ENCODE data around the gene SHROOM1.
"Not testable (repeated sequence)": the region's sequence is repeated elsewhere in the genome, so short reads cannot be mapped to it uniquely, and the experiment has no call there.

SHROOM1 gene

DNA sequence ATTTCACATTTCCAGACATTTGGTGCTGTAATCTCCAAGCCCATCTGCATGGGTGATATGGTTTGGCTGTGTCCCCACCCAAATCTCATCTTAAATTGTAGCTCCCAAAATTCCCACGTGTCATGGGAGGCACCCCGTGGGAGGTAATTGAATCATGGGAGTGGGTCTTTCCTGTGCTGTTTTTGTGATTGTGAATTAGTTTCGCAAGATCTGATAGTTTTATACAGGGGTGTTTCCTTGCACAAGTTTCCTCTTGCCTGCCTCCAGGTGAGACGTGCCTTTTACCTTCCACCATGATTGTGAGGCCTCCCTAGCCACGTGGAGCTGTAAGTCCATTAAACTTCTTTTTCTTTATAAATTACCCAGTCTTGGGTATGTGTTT, 27.8 kb downstream of the SHROOM1 start:
- DNase-seq = not testable (repeated sequence)

DNA sequence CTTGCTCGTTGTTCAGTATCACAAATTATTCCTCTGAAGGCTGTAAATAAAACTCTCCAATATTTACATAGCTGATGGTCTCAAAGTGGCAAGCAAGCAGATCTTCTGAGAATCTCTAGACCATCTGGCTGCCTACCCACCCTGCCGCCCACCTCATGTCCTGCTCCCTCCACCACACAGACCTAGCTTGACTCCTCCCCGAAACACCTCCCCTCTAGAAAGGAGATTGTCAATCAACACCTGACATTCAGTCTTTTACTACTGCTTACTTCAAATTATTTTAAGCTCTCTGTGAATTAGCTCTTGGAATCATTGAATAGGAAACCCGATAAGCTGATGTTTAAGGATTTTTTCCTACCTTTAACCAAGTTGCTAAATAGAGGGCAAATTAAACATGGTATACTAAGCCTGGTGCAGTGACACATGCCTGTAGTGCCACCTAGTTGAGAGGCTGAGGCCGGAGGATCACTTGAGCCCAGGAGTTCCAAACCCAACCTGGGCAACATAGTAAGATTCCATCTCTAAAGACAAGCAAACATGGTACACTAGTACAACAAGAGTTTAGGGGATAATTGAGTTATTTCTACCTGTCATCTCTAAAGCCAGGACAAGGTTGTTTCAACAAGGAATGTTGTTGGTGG, 28.3 kb downstream of the SHROOM1 start:
- no peak for DNase-seq

DNA sequence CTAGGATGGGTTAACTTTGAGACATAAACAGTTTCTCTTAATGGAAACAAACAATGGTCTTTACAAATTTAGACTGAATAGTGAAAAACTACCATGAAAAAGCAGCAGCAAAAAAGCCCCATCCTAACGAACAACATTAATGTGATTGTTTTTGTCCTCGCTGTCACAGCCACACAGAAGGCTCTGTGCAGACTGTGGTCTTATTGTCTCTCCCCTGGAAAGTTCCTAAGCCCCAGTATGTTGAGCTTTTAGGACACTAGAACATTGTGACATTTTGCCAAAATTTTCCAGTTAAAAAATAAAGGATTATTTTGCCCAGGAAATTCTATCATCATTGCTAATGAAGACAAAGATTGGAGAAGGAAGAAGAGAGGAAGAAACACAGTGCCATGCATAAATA, 29.9 kb downstream of the SHROOM1 start:
- DNase-seq = no peak

DNA sequence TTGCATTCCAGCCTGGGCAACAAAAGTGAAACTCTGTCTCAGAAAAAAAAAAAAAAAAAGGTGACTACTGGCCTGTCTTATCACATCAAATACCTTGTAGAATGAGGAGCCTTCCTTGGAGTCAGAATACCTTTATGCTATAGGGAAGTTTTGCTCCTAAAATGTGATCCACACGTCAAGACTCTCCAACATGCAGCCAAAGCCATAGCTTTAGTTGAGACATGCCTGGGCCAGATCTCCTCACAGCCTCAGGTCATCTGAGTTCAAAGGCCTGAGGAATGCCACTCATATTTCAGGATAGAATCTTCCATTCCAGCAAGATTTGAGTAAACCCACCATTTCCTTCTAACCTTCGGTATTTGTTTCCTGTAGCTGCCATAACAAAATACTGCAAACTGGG, 31.1 kb downstream of the SHROOM1 start:
- DNase-seq = no peak

DNA sequence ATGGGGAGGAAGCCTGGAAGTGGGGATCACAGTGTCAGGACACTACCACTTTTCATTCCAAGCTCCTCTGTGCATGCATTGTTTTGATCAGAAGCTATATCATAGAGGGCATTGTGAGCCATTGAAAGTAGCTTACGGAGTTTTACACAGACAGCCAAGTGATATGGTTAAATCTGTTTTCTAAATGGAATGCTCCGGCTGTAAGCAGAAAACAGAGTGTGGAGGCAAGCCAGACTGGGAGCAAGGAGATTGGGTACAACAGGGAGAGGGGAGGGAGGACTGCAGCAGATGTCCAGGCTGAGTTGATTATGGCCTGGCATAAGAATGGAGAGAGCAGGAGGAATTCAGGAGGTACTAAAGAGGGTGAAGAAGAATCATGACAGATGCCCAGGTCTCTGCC, 32.8 kb downstream of the SHROOM1 start:
- DNase-seq = no peak

DNA sequence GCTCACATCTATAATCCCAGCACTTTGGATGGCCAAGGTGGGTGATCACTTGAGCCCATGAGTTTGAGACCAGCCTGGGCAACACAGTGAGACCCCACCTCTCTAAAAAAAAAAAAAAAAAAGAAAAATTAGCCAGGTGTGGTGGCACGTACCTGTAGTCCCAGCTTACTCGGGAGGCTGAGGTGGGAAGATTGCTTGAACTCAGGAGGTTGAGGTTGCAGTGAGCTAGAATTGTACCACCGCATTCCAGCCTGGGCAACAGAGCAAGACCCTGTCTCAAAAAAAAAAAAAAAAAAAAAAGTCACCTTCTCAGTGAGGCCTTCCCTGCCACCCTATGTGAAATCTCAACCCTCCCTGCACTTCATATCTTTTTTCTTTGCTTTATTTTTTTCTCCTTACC, 39.4 kb downstream of the SHROOM1 start:
- no peak for DNase-seq

DNA sequence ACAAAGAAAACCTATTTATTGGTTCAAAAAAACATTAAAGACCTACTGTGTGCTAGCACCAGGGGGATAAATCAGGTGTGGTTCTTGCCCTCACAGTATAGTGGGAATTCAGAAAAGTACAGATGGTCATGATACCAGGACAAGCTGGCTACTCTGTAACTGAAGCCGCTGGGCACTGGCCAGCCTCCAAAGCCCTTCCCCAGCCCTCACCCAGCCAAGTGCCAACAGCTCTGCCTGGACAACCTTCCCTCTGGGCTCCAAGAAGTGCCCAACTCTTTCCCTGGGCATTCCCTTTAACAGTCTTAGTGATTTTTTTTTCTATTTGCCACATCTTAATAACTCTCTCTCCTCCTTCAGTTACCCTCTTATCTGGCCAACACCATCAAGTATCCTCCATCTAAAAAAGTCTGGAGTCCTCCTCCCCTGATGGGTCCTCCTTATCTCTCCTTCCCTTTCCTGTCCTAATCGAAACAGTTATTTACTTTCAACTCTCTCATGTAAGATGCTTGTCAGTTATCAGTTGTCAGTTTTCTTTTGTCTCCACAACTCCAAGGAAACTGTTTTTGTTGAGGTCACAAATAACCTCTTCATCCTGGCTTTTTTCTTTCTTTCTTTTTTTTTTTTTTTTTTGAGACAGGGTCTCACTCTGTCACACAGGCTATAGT, 40.1 kb downstream of the SHROOM1 start:
- DNase-seq = no peak

DNA sequence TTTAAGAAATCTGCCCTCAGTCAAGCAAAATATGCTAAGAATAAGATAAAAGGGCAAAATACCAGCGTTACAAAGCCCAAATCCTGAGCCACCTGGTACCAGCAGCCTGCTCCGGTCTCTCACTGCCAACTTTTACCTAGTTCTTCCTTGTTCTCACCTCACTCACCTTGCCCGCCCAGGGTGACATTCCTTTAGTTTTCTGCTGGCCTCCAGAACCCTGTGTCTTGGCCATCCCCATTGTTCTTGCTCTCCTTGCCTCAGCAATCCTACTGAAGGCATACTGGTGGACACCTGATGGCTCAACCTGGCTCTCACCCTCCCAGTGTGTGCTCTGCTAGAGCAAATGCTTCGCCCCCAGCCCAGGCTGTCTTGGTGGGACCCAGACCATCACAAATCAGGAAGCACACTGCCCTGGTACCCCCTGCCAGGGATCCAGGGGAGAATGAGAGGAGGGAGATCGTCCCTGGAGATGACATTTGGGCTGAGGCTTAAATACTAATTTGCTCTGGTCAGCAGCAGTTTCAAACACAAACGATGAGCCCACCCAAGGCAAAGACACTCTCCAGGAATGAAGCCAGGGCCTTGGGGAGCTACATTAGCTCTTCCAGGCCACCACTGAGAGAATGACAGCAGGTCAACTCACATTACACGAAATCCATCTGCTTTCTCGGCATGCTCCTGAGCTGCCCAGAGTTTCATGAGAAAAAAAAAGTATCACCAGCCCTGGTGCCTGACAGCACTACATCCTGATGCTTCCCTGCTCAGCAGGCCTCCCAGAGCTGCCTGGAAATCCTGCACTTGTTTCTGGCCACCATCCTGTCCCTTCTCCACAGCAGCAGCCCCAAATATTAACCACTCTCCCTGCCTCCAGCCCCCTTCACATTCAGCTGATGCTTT, 41.2 kb downstream of the SHROOM1 start:
- DNase-seq = no peak

DNA sequence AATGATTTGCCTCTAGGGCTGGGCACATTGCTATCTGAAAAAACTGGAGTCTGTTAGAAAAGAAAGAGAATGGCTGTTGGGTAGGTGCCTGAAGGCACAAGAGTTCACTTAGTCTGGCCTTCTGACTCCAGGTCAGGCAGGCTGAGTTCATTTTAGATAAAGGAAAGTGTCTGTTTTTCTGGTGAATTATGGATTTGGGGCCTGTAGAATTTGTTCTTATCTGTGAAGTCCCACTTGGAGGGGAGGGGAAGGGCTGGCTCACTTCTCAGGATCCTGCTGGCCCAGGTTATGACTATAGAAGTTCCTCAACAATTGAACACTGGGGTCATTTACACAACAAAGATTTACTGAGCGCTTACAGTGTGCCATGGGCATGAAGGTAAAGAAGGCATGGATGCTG, 41.9 kb downstream of the SHROOM1 start:
- no peak for DNase-seq

DNA sequence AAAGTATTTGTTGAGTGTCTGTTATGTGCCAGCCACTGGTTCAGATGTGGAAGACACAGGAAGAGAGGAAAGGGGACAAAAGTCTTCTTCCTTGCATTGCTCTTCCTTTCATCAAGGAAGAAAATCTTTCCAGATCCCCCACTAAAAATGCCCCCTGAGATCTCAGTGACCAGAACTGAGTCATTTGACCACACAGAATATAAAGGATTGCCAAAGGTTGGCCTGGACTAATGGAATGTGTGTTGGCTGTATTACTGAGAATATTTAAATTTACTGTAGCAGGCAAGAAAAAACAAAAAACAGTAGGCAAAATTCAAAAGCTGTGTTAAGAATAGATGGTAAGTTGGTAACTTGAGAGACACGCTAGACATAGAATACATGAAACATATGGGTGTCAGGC, 43.4 kb downstream of the SHROOM1 start:
- DNase-seq = no peak

DNA sequence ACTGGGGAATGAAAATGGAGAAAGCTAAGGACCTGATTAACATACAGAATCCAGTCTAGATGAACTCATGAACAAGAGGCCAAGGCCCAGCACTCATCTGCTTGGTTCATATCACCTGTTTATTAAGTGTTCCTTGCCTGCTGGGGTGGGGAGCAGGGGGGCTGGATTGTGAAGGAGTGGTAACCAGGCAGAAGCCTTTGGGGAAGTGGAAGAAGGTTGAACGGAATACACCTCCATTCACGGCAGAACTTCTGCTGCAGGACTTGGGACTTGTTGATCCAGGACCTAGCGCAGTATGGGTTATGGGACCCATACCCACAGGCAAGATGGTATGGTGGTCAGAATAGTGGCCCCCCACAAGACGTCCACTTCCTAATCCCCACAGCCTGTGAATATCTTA, 44.6 kb downstream of the SHROOM1 start:
- DNase-seq = no peak

DNA sequence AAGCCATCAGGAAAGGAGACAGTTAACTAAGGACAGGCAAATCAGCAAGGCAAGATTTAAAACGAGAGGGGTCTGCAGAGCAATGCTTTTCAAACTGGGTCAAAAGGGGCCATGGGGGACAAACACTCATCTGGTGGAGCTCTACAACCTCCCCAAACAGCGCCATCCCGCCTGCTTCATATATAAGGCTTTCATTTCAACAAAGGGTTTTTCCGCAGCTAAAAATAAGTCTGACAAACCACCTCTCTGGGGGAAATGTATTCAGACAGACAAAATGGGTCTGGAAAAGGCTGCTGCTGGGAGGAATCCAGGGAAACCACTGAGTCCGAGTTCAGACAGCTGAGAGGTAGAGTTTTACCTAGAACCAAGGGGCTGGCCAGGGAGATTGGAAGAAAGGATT, 45.1 kb downstream of the SHROOM1 start:
- no peak for DNase-seq

DNA sequence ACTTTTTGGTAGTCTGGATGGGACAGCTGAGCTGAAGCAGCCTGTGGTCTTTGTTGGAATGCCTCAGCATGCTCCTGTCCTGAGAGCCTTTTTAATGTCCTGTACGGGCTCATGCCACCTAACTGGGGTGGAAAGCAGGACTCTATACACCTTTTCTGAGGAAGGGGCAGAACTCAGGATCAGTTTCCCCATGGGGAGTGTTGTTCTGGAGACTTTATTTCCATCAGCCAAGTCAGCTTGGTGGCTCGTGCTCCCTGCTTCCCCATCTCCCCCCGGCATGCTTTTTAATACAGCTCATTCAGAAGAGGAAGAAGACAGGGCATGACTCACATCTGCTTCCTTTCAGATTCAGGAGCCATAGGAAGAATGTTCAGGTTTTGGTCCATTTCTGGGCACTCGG, 48.3 kb downstream of the SHROOM1 start:
- DNase-seq = no peak

DNA sequence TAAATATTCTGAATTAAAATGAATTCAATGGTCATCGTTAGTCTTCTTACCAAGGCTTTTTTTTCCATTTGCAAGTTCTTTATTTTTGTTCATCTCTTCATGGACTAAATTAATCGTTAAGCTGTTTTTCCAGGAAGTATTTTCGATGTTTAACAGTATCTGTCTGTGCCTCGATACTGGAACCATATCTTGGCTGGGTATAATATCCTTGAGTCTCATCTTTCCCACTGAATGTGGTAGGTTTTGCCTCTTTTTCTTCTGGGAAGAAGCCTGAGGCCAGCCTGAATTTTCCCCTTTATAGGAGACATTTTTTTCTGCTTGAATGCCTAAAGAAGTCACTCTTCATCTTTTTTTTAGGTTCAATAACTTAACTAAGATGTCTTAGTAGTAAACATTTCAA, 49.4 kb downstream of the SHROOM1 start:
- no peak for DNase-seq

DNA sequence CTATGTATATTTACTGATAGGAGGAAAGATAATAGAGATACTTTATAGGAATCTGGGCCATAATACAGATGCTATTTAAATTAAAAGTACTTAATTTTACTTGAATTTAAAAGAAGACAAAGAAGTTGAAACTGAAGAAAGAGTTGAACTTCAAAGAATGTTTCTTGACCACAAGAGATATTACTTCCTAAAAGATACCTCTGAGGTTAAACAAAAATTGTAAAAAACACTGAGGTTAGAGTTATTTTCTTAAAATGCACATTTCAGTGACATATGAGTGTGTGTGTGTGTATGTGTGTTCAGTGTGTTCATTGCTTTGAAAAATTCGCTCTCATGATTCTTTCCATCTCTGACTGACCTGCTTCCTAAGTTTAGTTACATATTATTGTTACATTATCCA, 49.9 kb downstream of the SHROOM1 start:
- DNase-seq = no peak

DNA sequence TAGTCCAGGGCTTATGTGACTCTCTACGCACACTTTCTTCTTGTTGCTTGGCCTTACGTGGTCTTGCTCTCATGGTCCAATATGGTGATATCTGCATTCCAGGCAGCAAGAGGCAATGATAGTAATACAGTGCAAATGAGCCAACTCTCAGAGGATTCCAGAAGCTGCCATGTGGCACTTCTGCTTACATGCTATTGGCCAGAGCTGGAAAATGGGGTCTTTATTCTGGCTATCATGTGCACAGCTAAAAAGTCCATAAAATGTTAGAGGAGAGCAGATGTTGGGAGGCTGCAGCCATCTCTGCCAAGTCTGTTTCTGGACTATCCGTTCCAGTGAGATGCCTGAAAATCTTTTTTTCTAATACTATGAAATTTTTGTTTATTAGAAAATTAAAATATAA, 50.5 kb downstream of the SHROOM1 start:
- no peak for DNase-seq

DNA sequence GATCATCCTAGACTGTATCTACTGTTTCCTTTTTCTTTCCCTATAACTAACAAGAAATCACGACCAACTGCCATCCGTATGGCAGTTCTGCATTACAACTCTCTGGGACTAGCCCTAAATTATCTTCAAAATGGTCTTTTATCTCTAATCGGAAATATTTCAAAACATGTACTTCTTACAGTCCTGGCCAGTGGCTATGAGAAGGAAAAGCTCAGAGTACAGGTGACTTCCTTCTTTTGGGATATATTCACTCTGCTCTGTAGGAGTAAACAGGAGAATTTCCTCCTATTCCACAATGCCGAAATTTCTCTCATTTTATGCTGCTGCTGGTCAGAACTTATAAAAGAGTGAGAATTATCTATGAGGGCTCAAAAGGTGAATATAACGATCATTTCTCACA, 51.6 kb downstream of the SHROOM1 start:
- DNase-seq = no peak

DNA sequence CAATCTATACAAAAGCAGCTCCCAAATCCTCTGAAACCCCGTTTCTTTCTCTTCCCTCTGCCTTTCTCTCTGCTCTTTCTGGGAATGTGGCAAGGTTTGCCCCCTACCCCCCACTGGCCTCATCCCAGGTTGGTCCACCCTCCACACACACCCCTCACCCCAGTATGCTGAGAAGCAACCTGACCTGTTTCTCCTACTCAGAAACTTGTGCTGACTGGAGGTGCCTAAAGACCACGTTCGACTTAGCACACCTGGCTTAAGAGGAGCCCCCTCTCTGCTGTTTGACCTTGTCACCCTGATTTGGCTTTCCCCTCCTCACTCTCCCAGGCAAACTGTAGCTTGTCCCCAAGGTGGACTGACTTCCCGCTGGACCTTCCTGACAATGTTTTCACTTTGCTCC, 52.3 kb downstream of the SHROOM1 start:
- DNase-seq = no peak

DNA sequence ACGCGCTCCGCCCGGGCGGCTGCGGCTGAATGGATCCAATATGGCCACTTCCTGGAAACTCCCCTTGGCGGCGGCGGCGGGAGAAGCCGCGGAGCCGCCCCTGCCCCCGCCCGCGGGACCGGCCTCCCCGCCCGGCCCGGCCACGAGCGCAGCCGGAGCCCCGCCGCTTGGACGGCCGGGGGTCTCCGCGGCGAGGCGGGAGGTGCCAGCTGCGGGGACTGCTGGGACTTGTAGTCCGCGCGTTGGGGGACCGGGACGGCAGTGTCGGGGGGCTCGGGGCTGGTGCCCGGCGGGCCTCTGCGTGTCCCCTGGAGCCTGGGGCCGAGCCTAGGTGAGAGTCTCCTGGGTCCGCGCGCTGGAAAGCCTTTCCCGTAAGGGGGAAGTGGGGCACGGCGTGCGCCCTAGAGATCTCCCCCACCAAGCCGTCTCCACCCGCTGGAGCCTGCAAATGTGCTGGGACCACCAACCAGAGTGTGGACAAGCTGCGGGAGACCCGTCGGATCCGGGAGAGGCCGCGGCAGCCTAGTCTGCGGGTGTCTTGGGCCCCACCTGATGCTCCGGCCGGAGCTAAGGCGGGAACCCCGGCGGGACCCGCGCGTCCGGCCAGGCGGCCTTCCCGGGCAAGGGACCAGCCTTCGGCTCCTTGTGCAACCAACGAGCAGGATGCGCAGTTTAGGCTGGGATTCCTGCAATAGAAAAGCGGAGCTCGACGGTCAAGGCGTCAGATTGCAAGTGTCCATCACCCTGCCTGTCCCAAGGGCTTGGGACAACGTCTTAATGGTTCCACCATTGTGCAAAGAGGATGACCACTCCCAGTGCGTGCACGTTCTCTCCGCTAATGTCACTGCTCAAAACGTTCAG, 53.0 kb downstream of the SHROOM1 start, which contains the start of gene SEPTIN8:
Gene SEPTIN8, minus strand, starts transcription at position 31 of the 861 bp plus-strand sequence. CDS start 102 bp downstream, outside the sequence.
- peak; percentile 80 for DNase-seq

DNA sequence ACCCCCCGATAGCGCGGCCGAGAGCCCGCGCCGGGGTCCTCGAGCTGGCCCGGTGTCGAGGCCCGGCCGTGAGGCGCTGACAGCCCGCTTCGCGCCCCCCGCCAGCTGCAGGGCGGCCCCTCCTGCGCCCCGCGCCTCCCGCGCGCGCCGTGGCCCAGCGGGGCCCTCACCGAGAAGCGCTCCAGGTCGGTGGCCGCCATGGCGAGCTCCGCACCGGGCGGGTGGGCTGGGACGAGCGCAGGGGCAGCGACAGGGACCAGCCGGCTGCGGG, 53.6 kb downstream of the SHROOM1 start:
- DNase-seq = no peak

DNA sequence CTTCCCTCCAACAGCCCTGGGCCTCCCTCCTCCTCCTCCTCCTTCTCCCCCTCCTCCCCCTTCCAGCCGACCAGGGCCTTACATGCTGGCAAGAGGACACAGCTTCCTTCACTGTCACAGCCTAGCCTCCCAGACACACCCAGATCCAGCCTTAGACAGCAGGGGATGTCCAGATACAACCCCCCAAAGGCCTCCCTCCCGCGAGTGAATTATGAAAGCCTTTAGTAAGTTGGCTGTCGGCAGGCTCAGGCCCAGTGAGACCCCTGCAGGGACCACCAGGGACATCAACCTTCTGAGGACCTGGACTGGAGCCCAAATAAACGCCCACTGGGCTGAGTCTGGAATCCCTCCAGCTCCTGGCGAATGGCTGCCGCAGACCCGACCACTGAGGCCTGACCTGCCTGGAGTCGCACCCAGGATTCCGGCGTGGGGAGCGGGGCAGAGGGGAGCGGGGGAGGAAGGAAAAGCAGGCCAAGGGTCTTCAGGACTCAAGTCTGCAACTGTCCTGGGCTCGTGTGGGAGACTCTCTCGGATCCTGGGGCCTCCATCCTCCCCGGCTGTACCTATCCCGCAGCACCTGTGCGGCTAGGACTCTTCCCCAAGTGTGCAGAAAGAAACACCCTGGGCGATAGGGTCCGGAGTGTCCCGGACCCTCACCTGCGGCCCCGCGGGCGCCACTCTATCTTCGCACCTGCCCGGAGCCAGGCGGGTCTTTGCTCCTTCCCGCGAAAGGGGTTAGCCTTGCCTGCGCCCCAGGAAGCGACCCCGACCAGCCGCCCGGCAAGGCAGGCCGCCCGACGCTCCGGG, 54.1 kb downstream of the SHROOM1 start:
- DNase-seq = peak; percentile 62

DNA sequence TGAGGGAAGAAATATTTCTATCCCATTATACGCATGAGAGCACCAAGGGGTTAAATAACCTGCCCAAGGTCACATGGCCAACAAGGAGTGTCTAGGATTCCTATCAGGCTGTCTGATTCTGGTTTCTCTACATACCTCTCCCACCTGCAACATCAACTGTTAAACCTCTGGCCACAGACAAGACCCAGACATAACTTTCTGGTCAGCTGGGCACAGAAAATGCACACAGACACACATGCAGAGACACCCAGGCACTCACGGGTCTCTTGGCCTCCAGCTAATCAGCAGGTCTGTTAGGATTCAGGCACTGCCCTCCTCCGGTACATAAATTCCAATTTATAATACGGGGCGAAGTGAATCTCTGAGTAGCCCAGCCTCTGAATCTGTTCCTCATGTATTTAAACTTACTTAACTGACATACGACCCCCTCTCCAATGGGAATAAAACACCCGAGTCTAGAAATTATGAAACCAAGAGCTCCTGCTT, 54.9 kb downstream of the SHROOM1 start:
- peak; percentile 18 for DNase-seq

Measured in retina (tissue), 1 donor.